Mesothelial cell of epicardium (in vitro differentiated cells): Measurements from ENCODE around the gene CXCL12. TPM values are rescaled to one million over a fixed set of nuclear protein-coding genes. Genes with fewer than 3 reads are reported as not detected.

ENCODE experiments used
- DNase-seq, 2 experiments: peaks; one replicate each; pipeline ENCODE4 v3.0.0; 2021; ENCODE audit warnings: low spot score in 2 of 2; ENCODE audit not compliant: unreplicated experiment in 2 of 2
- H3K27ac Mint-ChIP-seq: 2 replicates; pipeline ENCODE4 v1.8.0; 2021; ENCODE audit warnings: mixed read lengths
- H3K27me3 Mint-ChIP-seq: 2 replicates; pipeline ENCODE4 v1.8.0; 2021; ENCODE audit warnings: low read depth, mixed read lengths
- H3K36me3 Mint-ChIP-seq: 2 replicates; pipeline ENCODE4 v1.8.0; 2021; ENCODE audit warnings: mixed read lengths
- H3K4me1 Mint-ChIP-seq: 2 replicates; pipeline ENCODE4 v1.8.0; 2021; ENCODE audit warnings: mixed read lengths
- H3K4me3 Mint-ChIP-seq: 2 replicates; pipeline ENCODE4 v1.8.0; 2021; ENCODE audit warnings: mild to moderate bottlenecking, moderate library complexity, mixed read lengths
- H3K9me3 Mint-ChIP-seq: 2 replicates; pipeline ENCODE4 v1.8.0; 2021; ENCODE audit warnings: mixed read lengths
- CTCF ChIP-seq: fragments of 200-600 bp; sonication (generic); IDR thresholded peaks from one replicate; pipeline ENCODE4 v1.5.0; 2021; ENCODE audit warnings: antibody characterized with exemption; ENCODE audit not compliant: unreplicated experiment
- total RNA-seq: library from RNA; stranded (reverse); gene quantifications from 3 replicates; pipeline ENCODE4 v1.2.1, GENCODE V29; 2021

The CXCL12 gene
- total RNA-seq, 1 donor from 2014 or later: 45.8 TPM

DNA sequence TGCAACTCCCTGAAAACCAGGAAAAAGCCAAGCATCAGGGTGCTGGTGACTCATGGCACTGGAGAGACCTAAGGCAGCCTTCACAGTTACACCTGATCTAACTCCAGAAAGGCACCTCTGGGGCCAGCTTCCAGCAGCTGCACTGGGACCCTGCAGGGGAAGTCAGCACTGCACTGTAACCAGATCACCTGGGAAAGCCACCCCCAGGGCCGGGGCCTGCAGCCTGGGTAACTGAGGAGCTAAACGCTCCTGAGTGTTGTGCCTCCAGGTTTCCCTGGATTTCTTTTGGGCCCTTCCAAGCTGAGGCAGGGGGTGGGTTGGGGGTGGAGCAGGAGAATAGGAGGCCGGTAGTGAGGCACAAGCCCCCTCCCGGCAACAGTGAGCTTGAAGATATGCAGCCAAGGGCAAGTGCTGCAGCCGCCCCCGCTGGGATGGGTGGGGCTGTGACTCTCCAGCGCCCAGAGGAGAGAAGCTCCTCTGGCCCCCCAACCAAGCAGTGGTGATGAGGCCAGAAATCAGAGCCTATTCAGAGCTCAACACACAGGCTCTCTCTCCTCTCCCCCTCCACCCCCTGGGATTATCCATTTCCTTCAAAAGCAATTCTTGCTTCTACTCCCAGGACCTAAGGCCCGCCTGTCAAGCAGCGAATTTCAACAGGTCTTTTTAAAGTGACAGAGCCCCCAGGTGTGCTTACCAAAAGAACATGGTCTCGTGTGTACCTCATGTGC lies 2.6 kb downstream of the CXCL12 start:
- peak overlapping the region; percentile 71 for H3K4me3 Mint-ChIP-seq
- peaks cover 82% of the 10 kb centered on the region for H3K27me3 Mint-ChIP-seq
- peak in 1 of 2 experiments; percentile 35 for DNase-seq
- TF ChIP-seq CTCF: no peak
- no peak overlapping the region for H3K27ac Mint-ChIP-seq
- no peaks in the 10 kb centered on the region for H3K36me3 Mint-ChIP-seq
- H3K4me1 Mint-ChIP-seq: peaks cover 20% of the 10 kb centered on the region
- no peaks in the 10 kb centered on the region for H3K9me3 Mint-ChIP-seq

DNA sequence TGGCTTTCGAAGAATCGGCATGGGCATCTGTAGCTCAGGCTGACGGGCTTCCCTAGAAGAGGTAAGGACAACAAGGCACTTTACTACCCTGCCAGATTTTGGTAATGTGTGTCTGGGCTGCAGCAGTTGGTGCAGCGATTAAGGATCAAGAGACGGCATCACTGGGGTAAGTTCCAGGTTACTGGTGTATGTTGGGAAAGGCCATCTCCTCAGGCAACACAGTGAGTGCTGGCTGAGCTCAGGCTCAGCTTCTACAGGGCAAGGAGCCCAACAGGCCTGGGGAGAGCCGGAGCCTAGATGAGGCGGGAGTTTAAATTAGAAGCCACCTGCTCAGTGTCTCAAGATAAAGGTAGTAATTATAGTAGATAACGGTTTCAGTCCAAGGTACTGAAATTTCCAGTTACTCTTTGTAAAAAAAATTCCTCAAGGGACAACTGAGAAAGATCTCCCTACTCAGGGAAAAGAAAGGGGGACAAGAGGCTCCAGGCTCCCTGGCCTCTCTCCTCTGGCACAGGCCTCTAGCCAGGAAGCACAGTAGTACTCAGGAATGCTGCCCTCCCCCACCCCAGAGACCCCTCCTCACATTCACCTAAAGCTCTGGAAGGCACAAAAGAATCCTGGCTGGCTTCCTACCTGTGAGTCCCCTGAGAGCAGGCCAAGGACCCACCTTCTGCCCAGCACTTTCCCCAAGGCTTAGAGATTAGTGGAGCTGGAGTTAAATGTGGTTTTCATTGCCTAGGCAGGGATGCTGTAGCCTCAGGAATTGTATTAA lies 3.9 kb downstream of the CXCL12 start:
- Mint-ChIP-seq H3K36me3 (no peaks in the 10 kb centered on the region), H3K4me3 (no peak overlapping the region), H3K9me3 (no peaks in the 10 kb centered on the region), H3K27ac (no peak overlapping the region), H3K27me3 (peaks cover 74% of the 10 kb centered on the region), H3K4me1 (peaks cover 28% of the 10 kb centered on the region)
- no peak for DNase-seq
- TF ChIP-seq CTCF: no peak

DNA sequence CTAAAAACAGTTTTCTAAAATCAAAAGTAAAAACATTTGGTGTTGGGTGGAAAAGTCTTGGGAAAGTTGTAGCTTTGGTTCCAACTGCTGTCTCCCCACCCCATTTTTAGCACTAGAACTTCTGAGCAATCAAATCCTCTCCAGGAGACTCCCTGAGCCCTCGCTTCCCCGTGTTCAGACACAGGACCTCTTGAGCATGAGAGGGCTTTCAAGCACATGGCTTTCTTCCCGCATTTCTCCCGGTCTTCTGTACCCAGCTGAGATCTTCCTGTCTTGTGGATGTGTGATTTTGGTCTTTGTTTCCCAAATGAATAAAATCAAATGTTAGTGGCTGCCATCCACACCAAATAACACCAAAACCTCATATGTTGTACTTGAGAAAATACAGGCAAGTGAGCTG lies 5.0 kb downstream of the CXCL12 start:
- H3K4me1 Mint-ChIP-seq: peaks cover 27% of the 10 kb centered on the region
- no peaks in the 10 kb centered on the region for H3K9me3 Mint-ChIP-seq
- TF ChIP-seq CTCF: no peak
- no peak overlapping the region for H3K27ac Mint-ChIP-seq
- peaks cover 66% of the 10 kb centered on the region for H3K27me3 Mint-ChIP-seq
- no peak overlapping the region for H3K4me3 Mint-ChIP-seq
- H3K36me3 Mint-ChIP-seq: no peaks in the 10 kb centered on the region
- no peak for DNase-seq

GRCh38 chr10:44378626-44379025 lies 6.3 kb downstream of the CXCL12 start:
- Mint-ChIP-seq H3K4me1 (peaks cover 26% of the 10 kb centered on the region), H3K27me3 (peaks cover 56% of the 10 kb centered on the region), H3K36me3 (no peaks in the 10 kb centered on the region), H3K9me3 (no peaks in the 10 kb centered on the region), H3K27ac (no peak overlapping the region), H3K4me3 (no peak overlapping the region)
- DNase-seq: no peak
- TF ChIP-seq CTCF: no peak

- no peak overlapping the region for H3K27ac Mint-ChIP-seq
- H3K27me3 Mint-ChIP-seq: peaks cover 49% of the 10 kb centered on the region
- H3K4me1 Mint-ChIP-seq: peaks cover 18% of the 10 kb centered on the region
- TF ChIP-seq CTCF: no peak
- DNase-seq: no peak
- no peak overlapping the region for H3K4me3 Mint-ChIP-seq
- H3K36me3 Mint-ChIP-seq: no peaks in the 10 kb centered on the region
- H3K9me3 Mint-ChIP-seq: no peaks in the 10 kb centered on the region
Measured at GRCh38 chr10:44377651-44378310, 7.1 kb downstream of the CXCL12 start.
